ENCODE results near the gene SLC22A1. TPM values are rescaled to one million over a fixed set of nuclear protein-coding genes. Genes with fewer than 3 reads are reported as not detected.

SLC22A1 gene
- total and polyA plus RNA-seq, 2 donors (not counting 1 experiment from before 2014, with no cell fraction given), result 0.18 to 1.5 TPM

- Histone ChIP-seq H3K27ac (ENCODE audit: low read length in 2 of 2) (no peak overlapping the region), H3K4me1 (ENCODE audit: control insufficient read depth in 2 of 2, insufficient read depth in 2 of 2, low read length in 2 of 2) (no peaks in the 10 kb centered on the region), H3K9me3 (ENCODE audit: control extremely low read depth in 1 of 3, control insufficient read depth in 2 of 3, insufficient read depth in 1 of 3, low read length in 2 of 3) (no peaks in the 10 kb centered on the region), H3K4me2 (replicated peaks; ENCODE audit: low read depth, low read length, poor library complexity, severe bottlenecking) (no peak overlapping the region), H3K4me3 (ENCODE audit: control extremely low read depth in 1 of 5, extremely low read depth in 1 of 5, insufficient read depth in 1 of 5, low read depth in 2 of 5, low read length in 4 of 5) (no peak overlapping the region), H3K79me2 (ENCODE audit: control insufficient read depth, insufficient read depth, low read length) (no peaks in the 10 kb centered on the region), H3K9ac (ENCODE audit: low read length) (no peak overlapping the region), H3K27me3 (replicated peaks in 1 of 4; ENCODE audit: control extremely low read depth in 1 of 4, control insufficient read depth in 3 of 4, insufficient read depth in 4 of 4, low read length in 3 of 4) (no peaks in the 10 kb centered on the region), H3K36me3 (replicated peaks in 1 of 2; ENCODE audit: control extremely low read depth in 1 of 2, control insufficient read depth in 1 of 2, extremely low read depth in 1 of 2, insufficient read depth in 2 of 2, low read length in 1 of 2) (peaks cover 0 to 24% of the 10 kb centered on the region in 2 experiments), H2AFZ (ENCODE audit: insufficient read depth, low read depth, low read length, poor library complexity, severe bottlenecking) (no peak overlapping the region), H4K20me1 (ENCODE audit: control insufficient read depth, insufficient read depth, low read length, poor library complexity, severe bottlenecking) (no peaks in the 10 kb centered on the region)
- no peak for DNase-seq
- H3K27me3 Mint-ChIP-seq, result no peaks in the 10 kb centered on the region
- H3K27ac Mint-ChIP-seq, result no peak overlapping the region
- intact Hi-C loops (cut with micrococcal nuclease), result no loop called here
- no peak for ATAC-seq (ENCODE audit: low read depth)
- no peaks in the 10 kb centered on the region for H3K4me1 Mint-ChIP-seq
- WGBS (ENCODE audit: insufficient coverage), result 83% methylated on average over 1 of the region's 4 CpGs
- no peaks in the 10 kb centered on the region for H3K9me3 Mint-ChIP-seq (ENCODE audit: insufficient read depth)
- ChIA-PET CTCF (interaction anchor here (0.7 kb wide), 1 partner anchor 243 kb away, joined by 3 read pairs; no protein-coding TSS in a partner anchor), POLR2A (no interaction called here)
- H3K4me3 Mint-ChIP-seq, result no peak overlapping the region
- no peak for TF ChIP-seq CTCF (IDR thresholded peaks at IDR 0.05)
- no peak for TF ChIP-seq EZH2 (IDR thresholded peaks at IDR 0.05; ENCODE audit: borderline replicate concordance, insufficient read depth, low read depth, low read length, poor library complexity, severe bottlenecking)
Measured at GRCh38 chr6:160106701-160107100, 14.9 kb upstream of the SLC22A1 start.

GRCh38 chr6:160108077-160108476 lies 13.5 kb upstream of the SLC22A1 start:
- intact Hi-C loops (cut with micrococcal nuclease), result no loop called here
- Histone ChIP-seq H3K27ac (ENCODE audit: low read length in 2 of 2) (no peak overlapping the region), H3K27me3 (replicated peaks in 1 of 4; ENCODE audit: control extremely low read depth in 1 of 4, control insufficient read depth in 3 of 4, insufficient read depth in 4 of 4, low read length in 3 of 4) (no peaks in the 10 kb centered on the region), H4K20me1 (ENCODE audit: control insufficient read depth, insufficient read depth, low read length, poor library complexity, severe bottlenecking) (no peaks in the 10 kb centered on the region), H3K79me2 (ENCODE audit: control insufficient read depth, insufficient read depth, low read length) (no peaks in the 10 kb centered on the region), H3K4me2 (replicated peaks; ENCODE audit: low read depth, low read length, poor library complexity, severe bottlenecking) (no peak overlapping the region), H2AFZ (ENCODE audit: insufficient read depth, low read depth, low read length, poor library complexity, severe bottlenecking) (no peak overlapping the region), H3K36me3 (replicated peaks in 1 of 2; ENCODE audit: control extremely low read depth in 1 of 2, control insufficient read depth in 1 of 2, extremely low read depth in 1 of 2, insufficient read depth in 2 of 2, low read length in 1 of 2) (peaks cover 0 to 18% of the 10 kb centered on the region in 2 experiments), H3K9me3 (ENCODE audit: control extremely low read depth in 1 of 3, control insufficient read depth in 2 of 3, insufficient read depth in 1 of 3, low read length in 2 of 3) (no peaks in the 10 kb centered on the region), H3K9ac (ENCODE audit: low read length) (no peak overlapping the region), H3K4me1 (ENCODE audit: control insufficient read depth in 2 of 2, insufficient read depth in 2 of 2, low read length in 2 of 2) (no peaks in the 10 kb centered on the region), H3K4me3 (ENCODE audit: control extremely low read depth in 1 of 5, extremely low read depth in 1 of 5, insufficient read depth in 1 of 5, low read depth in 2 of 5, low read length in 4 of 5) (no peak overlapping the region)
- ATAC-seq (ENCODE audit: low read depth) (no peak), DNase-seq (no peak)
- Mint-ChIP-seq H3K27me3 (no peaks in the 10 kb centered on the region), H3K9me3 (ENCODE audit: insufficient read depth) (no peaks in the 10 kb centered on the region), H3K4me3 (no peak overlapping the region), H3K27ac (no peak overlapping the region), H3K4me1 (no peaks in the 10 kb centered on the region)
- TF ChIP-seq EZH2 (IDR thresholded peaks at IDR 0.05; ENCODE audit: borderline replicate concordance, insufficient read depth, low read depth, low read length, poor library complexity, severe bottlenecking), result no peak
- TF ChIP-seq CTCF (IDR thresholded peaks at IDR 0.05), result no peak
- ChIA-PET CTCF (no interaction called here), POLR2A (no interaction called here)
- WGBS (ENCODE audit: insufficient coverage), result 96% methylated on average over 5 of the region's 5 CpGs

All from B cell (primary cell).